Measurements from ENCODE around the gene METTL14. TPM values are rescaled to one million over a fixed set of nuclear protein-coding genes. Genes with fewer than 3 reads are reported as not detected.

The METTL14 gene
- total and polyA plus RNA-seq, 2 donors (not counting 1 experiment from before 2014, with no cell fraction given): 8.0 to 74.8 TPM

DNA sequence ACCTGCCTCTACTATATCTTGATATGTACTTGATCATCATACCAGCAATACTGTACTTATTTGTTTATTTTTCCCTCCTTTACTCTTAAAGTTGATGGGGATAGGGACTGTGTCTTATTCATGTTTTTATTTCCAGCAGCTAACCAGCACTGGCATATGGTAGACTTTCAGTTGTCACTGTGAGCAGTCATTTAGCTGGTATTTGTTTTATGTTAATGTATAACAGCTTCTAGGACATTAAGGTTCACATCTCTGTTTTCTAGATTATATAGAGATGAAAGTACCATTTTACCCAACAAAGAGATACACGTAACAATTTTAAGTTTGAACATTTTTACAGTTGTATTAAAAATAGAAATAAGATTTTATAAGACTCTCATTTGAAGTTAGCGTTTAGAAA is 17.9 kb downstream of the METTL14 start:
- H3K27me3 Mint-ChIP-seq: no peaks in the 10 kb centered on the region
- no peaks in the 10 kb centered on the region for H4K20me1 ChIP-seq (ENCODE audit: control insufficient read depth, insufficient read depth, low read length, poor library complexity, severe bottlenecking)
- no peak for DNase-seq
- no peak for TF ChIP-seq CTCF (IDR thresholded peaks at IDR 0.05)
- TF ChIP-seq EZH2 (IDR thresholded peaks at IDR 0.05; ENCODE audit: borderline replicate concordance, insufficient read depth, low read depth, low read length, poor library complexity, severe bottlenecking): no peak
- no peaks in the 10 kb centered on the region for H3K9me3 Mint-ChIP-seq (ENCODE audit: insufficient read depth)
- H3K27ac ChIP-seq (ENCODE audit: low read length in 2 of 2): no peak overlapping the region
- H3K9ac ChIP-seq (ENCODE audit: low read length): no peak overlapping the region
- intact Hi-C loops (cut with micrococcal nuclease): no loop called here
- no peaks in the 10 kb centered on the region for H3K4me1 ChIP-seq (ENCODE audit: control insufficient read depth in 2 of 2, insufficient read depth in 2 of 2, low read length in 2 of 2)
- H3K9me3 ChIP-seq (ENCODE audit: control extremely low read depth in 1 of 3, control insufficient read depth in 2 of 3, insufficient read depth in 1 of 3, low read length in 2 of 3): no peaks in the 10 kb centered on the region
- H3K4me3 ChIP-seq (ENCODE audit: control extremely low read depth in 1 of 5, extremely low read depth in 1 of 5, insufficient read depth in 1 of 5, low read depth in 2 of 5, low read length in 4 of 5): no peak overlapping the region
- ChIA-PET POLR2A (no interaction called here), CTCF (no interaction called here)
- H2AFZ ChIP-seq (ENCODE audit: insufficient read depth, low read depth, low read length, poor library complexity, severe bottlenecking): no peak overlapping the region
- no peaks in the 10 kb centered on the region for H3K4me1 Mint-ChIP-seq
- no peaks in the 10 kb centered on the region for H3K27me3 ChIP-seq (replicated peaks in 1 of 4; ENCODE audit: control extremely low read depth in 1 of 4, control insufficient read depth in 3 of 4, insufficient read depth in 4 of 4, low read length in 3 of 4)
- no peak overlapping the region for H3K27ac Mint-ChIP-seq
- no peak for ATAC-seq (ENCODE audit: low read depth)
- peaks cover 10 to 49% of the 10 kb centered on the region in 2 experiments for H3K36me3 ChIP-seq (replicated peaks in 1 of 2; ENCODE audit: control extremely low read depth in 1 of 2, control insufficient read depth in 1 of 2, extremely low read depth in 1 of 2, insufficient read depth in 2 of 2, low read length in 1 of 2)
- H3K79me2 ChIP-seq (ENCODE audit: control insufficient read depth, insufficient read depth, low read length): no peaks in the 10 kb centered on the region
- no peak overlapping the region for H3K4me2 ChIP-seq (replicated peaks; ENCODE audit: low read depth, low read length, poor library complexity, severe bottlenecking)
- no CpG with 5 or more reads among the region's 2 CpGs for WGBS (ENCODE audit: insufficient coverage)
- H3K4me3 Mint-ChIP-seq: no peak overlapping the region

- no peaks in the 10 kb centered on the region for H3K27me3 Mint-ChIP-seq
- Histone ChIP-seq H3K36me3 (replicated peaks in 1 of 2; ENCODE audit: control extremely low read depth in 1 of 2, control insufficient read depth in 1 of 2, extremely low read depth in 1 of 2, insufficient read depth in 2 of 2, low read length in 1 of 2) (peaks cover 22 to 42% of the 10 kb centered on the region in 2 experiments), H3K9me3 (ENCODE audit: control extremely low read depth in 1 of 3, control insufficient read depth in 2 of 3, insufficient read depth in 1 of 3, low read length in 2 of 3) (no peaks in the 10 kb centered on the region), H3K27me3 (replicated peaks in 1 of 4; ENCODE audit: control extremely low read depth in 1 of 4, control insufficient read depth in 3 of 4, insufficient read depth in 4 of 4, low read length in 3 of 4) (no peaks in the 10 kb centered on the region), H4K20me1 (ENCODE audit: control insufficient read depth, insufficient read depth, low read length, poor library complexity, severe bottlenecking) (no peaks in the 10 kb centered on the region), H3K9ac (ENCODE audit: low read length) (no peak overlapping the region), H3K4me1 (ENCODE audit: control insufficient read depth in 2 of 2, insufficient read depth in 2 of 2, low read length in 2 of 2) (no peaks in the 10 kb centered on the region), H3K4me2 (replicated peaks; ENCODE audit: low read depth, low read length, poor library complexity, severe bottlenecking) (no peak overlapping the region), H2AFZ (ENCODE audit: insufficient read depth, low read depth, low read length, poor library complexity, severe bottlenecking) (no peak overlapping the region), H3K4me3 (ENCODE audit: control extremely low read depth in 1 of 5, extremely low read depth in 1 of 5, insufficient read depth in 1 of 5, low read depth in 2 of 5, low read length in 4 of 5) (no peak overlapping the region), H3K27ac (ENCODE audit: low read length in 2 of 2) (no peak overlapping the region), H3K79me2 (ENCODE audit: control insufficient read depth, insufficient read depth, low read length) (no peaks in the 10 kb centered on the region)
- no peak overlapping the region for H3K4me3 Mint-ChIP-seq
- DNase-seq: no peak
- no peaks in the 10 kb centered on the region for H3K4me1 Mint-ChIP-seq
- no peak overlapping the region for H3K27ac Mint-ChIP-seq
- CTCF ChIA-PET: no interaction called here
- H3K9me3 Mint-ChIP-seq (ENCODE audit: insufficient read depth): no peaks in the 10 kb centered on the region
- no peak for TF ChIP-seq EZH2 (IDR thresholded peaks at IDR 0.05; ENCODE audit: borderline replicate concordance, insufficient read depth, low read depth, low read length, poor library complexity, severe bottlenecking)
- no peak for TF ChIP-seq CTCF (IDR thresholded peaks at IDR 0.05)
- intact Hi-C loops (cut with micrococcal nuclease): no loop called here
- no peak for ATAC-seq (ENCODE audit: low read depth)
- no CpG with 5 or more reads among the region's 2 CpGs for whole genome bisulfite sequencing (ENCODE audit: insufficient coverage)
- POLR2A ChIA-PET: no interaction called here
These were observed 25.9 kb downstream of the METTL14 start for GRCh38 chr4:118711052-118711451.

All from B cell (primary cell).